Measurements from ENCODE around the gene HOXD13. TPM values are rescaled to one million over a fixed set of nuclear protein-coding genes. Genes with fewer than 3 reads are reported as not detected.

Gene HOXD13
- total and polyA plus RNA-seq, 2 of the 8 experiments (the other 6 are each of a cell fraction or from before 2014, with no cell fraction given): not detected

DNA sequence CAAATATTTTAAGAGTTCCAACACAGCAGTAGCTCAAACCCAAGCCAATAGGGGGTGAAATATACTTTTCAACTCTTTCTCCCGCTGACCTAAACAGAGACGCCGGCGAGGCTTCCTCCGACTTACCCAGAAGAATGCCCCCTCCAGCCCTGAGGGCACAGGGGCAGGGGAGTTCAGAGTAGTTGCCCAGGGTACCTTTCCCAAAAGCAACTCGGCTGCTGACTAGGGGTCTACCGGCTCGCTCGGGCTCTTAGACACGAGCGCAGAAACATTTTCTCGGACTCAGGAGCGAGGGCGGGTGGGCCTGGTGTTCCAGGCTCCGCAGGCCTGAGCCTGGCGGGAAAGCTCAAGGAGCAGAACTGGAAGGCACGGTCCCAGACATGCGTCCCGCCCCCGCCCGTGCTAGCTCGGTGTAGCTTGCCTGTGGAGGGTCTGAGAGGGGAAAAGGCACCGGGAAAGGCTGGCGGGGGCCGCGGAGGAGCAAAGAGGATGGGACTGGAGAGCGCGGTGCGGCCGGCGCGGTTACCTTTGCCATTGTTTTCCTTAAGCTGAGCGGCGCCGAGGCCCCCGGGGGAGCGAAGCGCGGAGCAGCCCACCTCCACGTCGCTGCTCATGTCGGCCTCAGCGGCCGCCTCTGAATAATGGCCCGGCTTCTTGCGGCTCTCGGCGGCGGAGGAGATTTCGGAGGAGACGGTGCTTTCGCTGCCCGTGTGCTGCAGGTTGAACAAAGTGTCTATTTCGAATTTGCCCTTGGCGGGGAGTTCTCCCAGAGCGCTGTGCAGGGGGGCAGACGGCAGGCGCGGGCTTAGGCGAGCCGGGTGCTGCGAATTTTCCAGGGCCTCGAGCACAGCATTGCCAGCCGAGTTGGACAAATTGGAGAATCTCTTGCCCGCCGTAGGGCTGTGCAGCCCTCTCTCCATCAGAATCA is 9.4 kb upstream of the HOXD13 start:
- H3K4me2 ChIP-seq (ENCODE audit: insufficient read depth in 1 of 2, low read depth in 2 of 2, low read length in 2 of 2): peak overlapping the region; percentile 45 to 50
- H4K5ac ChIP-seq (ENCODE audit: insufficient read length, low read depth, low read length): no peak overlapping the region
- POLR2A ChIA-PET (ENCODE audit: partially characterized antibody): interaction anchor here (0.9 to 1.8 kb wide), 2 partner anchors 11 to 14 kb away, joined by 4 to 7 read pairs; no protein-coding TSS in a partner anchor
- H4K20me1 ChIP-seq (replicated peaks in 1 of 2; ENCODE audit: control insufficient read depth in 1 of 2, insufficient read depth in 2 of 2, low read length in 2 of 2): peaks cover 14 to 23% of the 10 kb centered on the region in 2 experiments
- peaks cover 0 to 5% (median 0%) of the 10 kb centered on the region in 4 experiments; a peak in 1 of 8 replicates for H3K36me3 ChIP-seq (ENCODE audit: control insufficient read depth in 2 of 4, insufficient read depth in 4 of 4, low read length in 3 of 4)
- peaks cover 93 to 98% (median 96%) of the 10 kb centered on the region in 4 experiments for H3K27me3 ChIP-seq (replicated peaks in 1 of 4; ENCODE audit: control insufficient read depth in 3 of 4, extremely low read depth in 1 of 4, insufficient read depth in 3 of 4, low read length in 3 of 4)
- peak overlapping the region; percentile 46; the same call in 1 of the 2 replicates for H4K8ac ChIP-seq (ENCODE audit: extremely low read depth, insufficient read depth, low read length)
- no peak overlapping the region for H3K23ac ChIP-seq (ENCODE audit: insufficient read length)
- peak in 1 of 2 experiments; percentile 72 for DNase-seq (ENCODE audit: low read depth in 1 of 2, low spot score in 2 of 2)
- H3K4ac ChIP-seq (replicated peaks; ENCODE audit: insufficient read length, low read depth, low read length): no peak overlapping the region
- H2BK5ac ChIP-seq (ENCODE audit: low read depth, low read length): no peak overlapping the region
- no peak overlapping the region for H3K9ac ChIP-seq (replicated peaks in 1 of 4; ENCODE audit: extremely low read depth in 1 of 4, low read depth in 3 of 4, low read length in 3 of 4)
- H3K4me3 ChIP-seq (ENCODE audit: extremely low read depth in 1 of 4, insufficient read depth in 2 of 4, low read depth in 3 of 4, low read length in 4 of 4): peak overlapping the region in 1 of 4 experiments; percentile 6; a peak in 3 of 8 replicates
- no peak overlapping the region for H2BK15ac ChIP-seq (ENCODE audit: low read length)
- peaks cover 8% of the 10 kb centered on the region; the same call in 1 of the 2 replicates for H3K23me2 ChIP-seq (ENCODE audit: low read depth, low read length)
- H3K79me1 ChIP-seq (ENCODE audit: low read depth, low read length): no peaks in the 10 kb centered on the region
- H2BK20ac ChIP-seq (ENCODE audit: low read length): no peak overlapping the region
- peak overlapping the region; percentile 87; the same call in 1 of the 2 replicates for H2BK12ac ChIP-seq (ENCODE audit: low read depth, low read length)
- no peak overlapping the region for H2BK120ac ChIP-seq (replicated peaks; ENCODE audit: low read depth, low read length)
- H3K56ac ChIP-seq (replicated peaks; ENCODE audit: insufficient read length, low read depth, low read length): no peak overlapping the region
- FAIRE-seq: no peak
- H3K4me1 ChIP-seq (replicated peaks in 1 of 4; ENCODE audit: control insufficient read depth in 3 of 4, insufficient read depth in 4 of 4, low read length in 3 of 4): peaks cover 0 to 32% (median 14%) of the 10 kb centered on the region in 4 experiments; a peak in 5 of 7 replicates
- H3K9me3 ChIP-seq (ENCODE audit: insufficient read depth in 2 of 2, low read depth in 1 of 2, low read length in 1 of 2): no peaks in the 10 kb centered on the region; a peak in 1 of 4 replicates
- H4K91ac ChIP-seq (replicated peaks; ENCODE audit: insufficient read length, low read length): no peak overlapping the region
- CTCF ChIA-PET (ENCODE audit: partially characterized antibody): interaction anchor here (0.5 to 7.8 kb wide), 20 partner anchors 9 to 716 kb away, joined by 3 to 130 read pairs (median 4); partner anchors contain the start of genes HOXD12 and HOXD13
- H2AFZ ChIP-seq (ENCODE audit: low read length): no peak overlapping the region
- no peak overlapping the region for H3K18ac ChIP-seq (ENCODE audit: extremely low read depth, low read length)
- WGBS, 2 experiments (ENCODE audit: extremely low coverage in 1 of 2, insufficient coverage in 1 of 2, insufficient read length in 1 of 2, insufficient replicate concordance in 2 of 2, low coverage in 1 of 2, low lambda C conversion rate in 2 of 2, missing lambda C conversion rate in 1 of 2): 5% methylated on average over 43 of the region's 66 CpGs; no CpG with 5 or more reads in 1 of the 2 experiments
- H2AK5ac ChIP-seq (ENCODE audit: low read depth, low read length): no peak overlapping the region
- H3K27ac ChIP-seq (ENCODE audit: low read depth, low read length): no peak overlapping the region
- H3K14ac ChIP-seq (ENCODE audit: insufficient read length): no peak overlapping the region
- H3K79me2 ChIP-seq (ENCODE audit: control insufficient read depth in 1 of 2, insufficient read depth in 2 of 2, low read length in 2 of 2): no peaks in the 10 kb centered on the region
- peak; percentile 88 for TF ChIP-seq SUZ12 (IDR thresholded peaks at IDR 0.05; ENCODE audit: low read length)
- no peak for TF ChIP-seq SRF (IDR thresholded peaks at IDR 0.05; ENCODE audit: low read depth, low read length)
- TF ChIP-seq RBBP5 (IDR thresholded peaks at IDR 0.05; ENCODE audit: borderline replicate concordance, low read depth, low read length): no peak
- no peak for TF ChIP-seq CBX5 (IDR thresholded peaks at IDR 0.05; ENCODE audit: low read depth, low read length)
- TF ChIP-seq, protein P1, sequence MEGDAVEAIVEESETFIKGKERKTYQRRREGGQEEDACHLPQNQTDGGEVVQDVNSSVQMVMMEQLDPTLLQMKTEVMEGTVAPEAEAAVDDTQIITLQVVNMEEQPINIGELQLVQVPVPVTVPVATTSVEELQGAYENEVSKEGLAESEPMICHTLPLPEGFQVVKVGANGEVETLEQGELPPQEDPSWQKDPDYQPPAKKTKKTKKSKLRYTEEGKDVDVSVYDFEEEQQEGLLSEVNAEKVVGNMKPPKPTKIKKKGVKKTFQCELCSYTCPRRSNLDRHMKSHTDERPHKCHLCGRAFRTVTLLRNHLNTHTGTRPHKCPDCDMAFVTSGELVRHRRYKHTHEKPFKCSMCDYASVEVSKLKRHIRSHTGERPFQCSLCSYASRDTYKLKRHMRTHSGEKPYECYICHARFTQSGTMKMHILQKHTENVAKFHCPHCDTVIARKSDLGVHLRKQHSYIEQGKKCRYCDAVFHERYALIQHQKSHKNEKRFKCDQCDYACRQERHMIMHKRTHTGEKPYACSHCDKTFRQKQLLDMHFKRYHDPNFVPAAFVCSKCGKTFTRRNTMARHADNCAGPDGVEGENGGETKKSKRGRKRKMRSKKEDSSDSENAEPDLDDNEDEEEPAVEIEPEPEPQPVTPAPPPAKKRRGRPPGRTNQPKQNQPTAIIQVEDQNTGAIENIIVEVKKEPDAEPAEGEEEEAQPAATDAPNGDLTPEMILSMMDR (IDR thresholded peaks at IDR 0.05; ENCODE audit: control extremely low read depth in 1 of 3, insufficient read depth in 1 of 3, low read depth in 1 of 3, low read length in 3 of 3): no peak
- no peak for TF ChIP-seq KDM1A (IDR thresholded peaks at IDR 0.05; ENCODE audit: borderline replicate concordance, low read length)
- TF ChIP-seq, protein P2, sequence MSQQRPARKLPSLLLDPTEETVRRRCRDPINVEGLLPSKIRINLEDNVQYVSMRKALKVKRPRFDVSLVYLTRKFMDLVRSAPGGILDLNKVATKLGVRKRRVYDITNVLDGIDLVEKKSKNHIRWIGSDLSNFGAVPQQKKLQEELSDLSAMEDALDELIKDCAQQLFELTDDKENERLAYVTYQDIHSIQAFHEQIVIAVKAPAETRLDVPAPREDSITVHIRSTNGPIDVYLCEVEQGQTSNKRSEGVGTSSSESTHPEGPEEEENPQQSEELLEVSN (IDR thresholded peaks at IDR 0.05): peak; percentile 77

Measured in H1 (cell line).